Fibroblast of the aortic adventitia (primary cell): ENCODE results near the gene CTNNA3. TPM values are rescaled to one million over a fixed set of nuclear protein-coding genes. Genes with fewer than 3 reads are reported as not detected.

Experiments used
- DNase-seq: peaks from one replicate; pipeline ENCODE4 v3.0.0-alpha.2; 2010; ENCODE audit warnings: low read depth
- H3K4me3 ChIP-seq: 2 replicates; pipeline ENCODE4 v1.5.1; 2011; ENCODE audit warnings: low read depth, mild to moderate bottlenecking, control low read depth, low read length, moderate library complexity
- total RNA-seq: library from RNA; depleted of rRNA; stranded (reverse); fragments of >200 nt; gene quantifications from 2 replicates; pipeline ENCODE4 v1.2.3, GENCODE V29; 2012; ENCODE audit warnings: low replicate concordance
- TF ChIP-seq, protein P1 (sequence below): IDR thresholded peaks from 2 replicates; pipeline ENCODE4 v1.5.1; 2011; ENCODE audit warnings: mild to moderate bottlenecking, low read length, control low read depth, inconsistent platforms; ENCODE audit not compliant: insufficient read depth

Gene CTNNA3
- total RNA-seq, 1 donor = not detected

DNA sequence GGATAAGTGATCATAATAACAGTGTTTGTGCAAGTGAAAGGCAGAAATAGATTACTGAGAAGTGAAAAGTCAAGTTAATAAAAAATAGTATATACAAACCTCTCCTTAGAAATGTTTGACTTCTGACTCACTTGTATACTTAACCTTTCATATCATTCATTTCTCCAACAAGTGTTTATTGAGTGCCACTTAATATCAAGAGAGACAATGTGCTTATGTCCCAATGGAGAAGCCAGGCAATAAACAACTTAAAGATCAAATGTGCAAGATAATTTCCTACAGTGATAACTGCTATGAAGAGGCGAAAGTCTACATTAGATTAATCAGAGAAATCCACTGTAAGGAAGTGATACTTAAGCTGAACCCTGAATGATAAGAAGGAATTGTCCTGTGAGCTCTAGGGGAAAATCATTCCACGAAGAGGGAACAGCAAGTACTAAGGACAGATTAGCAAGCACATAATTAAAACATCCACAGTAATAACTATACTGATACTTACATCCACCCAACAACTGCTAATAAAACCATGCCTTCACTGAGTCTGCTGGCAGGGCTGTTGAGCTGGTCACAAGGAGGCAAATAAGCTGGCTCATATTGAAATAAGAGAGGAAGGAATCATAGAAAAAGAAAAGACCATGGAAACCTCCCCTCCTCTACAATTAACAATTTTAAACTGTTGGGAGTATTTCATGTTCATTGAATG is 203.5 kb downstream of the CTNNA3 start:
- H3K4me3 ChIP-seq = no peak overlapping the region
- no peak for DNase-seq
- TF ChIP-seq, protein P1, sequence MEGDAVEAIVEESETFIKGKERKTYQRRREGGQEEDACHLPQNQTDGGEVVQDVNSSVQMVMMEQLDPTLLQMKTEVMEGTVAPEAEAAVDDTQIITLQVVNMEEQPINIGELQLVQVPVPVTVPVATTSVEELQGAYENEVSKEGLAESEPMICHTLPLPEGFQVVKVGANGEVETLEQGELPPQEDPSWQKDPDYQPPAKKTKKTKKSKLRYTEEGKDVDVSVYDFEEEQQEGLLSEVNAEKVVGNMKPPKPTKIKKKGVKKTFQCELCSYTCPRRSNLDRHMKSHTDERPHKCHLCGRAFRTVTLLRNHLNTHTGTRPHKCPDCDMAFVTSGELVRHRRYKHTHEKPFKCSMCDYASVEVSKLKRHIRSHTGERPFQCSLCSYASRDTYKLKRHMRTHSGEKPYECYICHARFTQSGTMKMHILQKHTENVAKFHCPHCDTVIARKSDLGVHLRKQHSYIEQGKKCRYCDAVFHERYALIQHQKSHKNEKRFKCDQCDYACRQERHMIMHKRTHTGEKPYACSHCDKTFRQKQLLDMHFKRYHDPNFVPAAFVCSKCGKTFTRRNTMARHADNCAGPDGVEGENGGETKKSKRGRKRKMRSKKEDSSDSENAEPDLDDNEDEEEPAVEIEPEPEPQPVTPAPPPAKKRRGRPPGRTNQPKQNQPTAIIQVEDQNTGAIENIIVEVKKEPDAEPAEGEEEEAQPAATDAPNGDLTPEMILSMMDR = no peak

DNA sequence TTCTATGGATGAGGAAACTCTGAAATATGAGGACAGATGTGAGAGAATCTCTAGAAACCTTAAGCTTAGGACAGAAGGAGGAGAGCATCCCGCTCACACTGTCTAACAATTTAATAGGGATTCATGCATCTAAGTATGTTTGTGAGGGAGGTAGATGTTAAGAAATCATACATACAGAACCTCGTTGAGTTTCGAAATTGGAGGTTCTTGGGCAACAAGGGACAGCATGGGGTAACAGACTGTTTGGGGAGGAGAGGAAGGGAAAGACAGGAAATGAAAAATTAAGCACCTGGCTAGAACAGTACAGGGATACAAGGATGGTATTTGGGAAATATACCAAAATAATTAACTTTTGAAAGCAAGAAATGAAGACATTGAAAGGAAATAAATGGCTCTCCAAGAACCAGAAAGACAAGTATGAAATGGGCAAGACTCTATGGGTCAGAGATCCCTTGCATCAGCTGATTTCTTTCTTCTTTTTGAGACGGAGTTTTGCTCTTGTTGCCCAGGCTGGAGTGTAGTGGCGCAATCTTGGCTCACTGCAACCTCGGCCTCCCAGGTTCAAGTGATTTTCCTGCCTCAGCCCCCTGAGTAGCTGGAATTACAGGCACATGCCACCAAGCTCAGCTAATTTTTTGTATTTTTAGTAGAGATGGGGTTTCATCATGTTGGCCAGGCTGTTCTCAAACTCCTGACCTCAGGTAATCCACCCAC is 207.9 kb downstream of the CTNNA3 start:
- DNase-seq = no peak
- TF ChIP-seq, protein P1 = no peak
- no peak overlapping the region for H3K4me3 ChIP-seq

DNA sequence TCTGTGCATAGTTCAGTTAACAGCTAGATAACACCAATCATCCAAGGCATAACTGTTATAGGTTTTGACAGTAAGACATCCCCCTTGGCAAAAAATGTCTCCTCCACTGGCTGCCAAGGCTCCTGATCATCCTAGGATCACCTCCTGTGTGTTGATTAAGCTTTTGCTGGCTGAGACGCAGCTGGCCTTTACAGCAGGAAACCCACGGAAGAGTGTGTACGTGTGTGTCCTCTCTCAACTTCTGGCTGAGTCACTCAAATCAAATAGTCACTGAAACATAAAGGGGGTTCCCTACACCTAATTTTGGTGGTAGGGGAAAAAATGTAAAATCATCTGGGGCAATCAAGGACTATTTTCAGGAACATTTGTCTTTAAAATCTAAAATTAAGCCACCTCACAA is 208.8 kb downstream of the CTNNA3 start:
- H3K4me3 ChIP-seq = no peak overlapping the region
- TF ChIP-seq, protein P1 = no peak
- no peak for DNase-seq

DNA sequence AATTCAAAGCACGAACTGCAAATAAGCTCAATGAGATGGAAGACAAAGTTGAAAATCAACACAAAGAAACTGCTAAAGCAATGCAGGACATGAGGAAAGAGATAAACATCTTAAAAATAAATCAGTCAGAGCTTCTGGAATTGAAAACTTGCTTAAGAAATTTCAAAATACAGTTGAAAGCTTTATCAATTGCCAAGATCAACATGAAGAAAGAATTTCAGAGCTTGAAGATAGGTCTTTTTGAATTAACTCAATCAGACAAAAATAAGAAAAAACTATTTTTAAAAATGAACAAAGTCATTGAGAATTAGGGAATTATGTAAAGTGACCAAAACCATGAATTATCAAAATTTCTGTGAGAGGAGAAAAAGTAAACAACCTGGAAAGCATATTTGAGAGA is 218.1 kb downstream of the CTNNA3 start:
- TF ChIP-seq, protein P1 = no peak
- DNase-seq = no peak
- no peak overlapping the region for H3K4me3 ChIP-seq

DNA sequence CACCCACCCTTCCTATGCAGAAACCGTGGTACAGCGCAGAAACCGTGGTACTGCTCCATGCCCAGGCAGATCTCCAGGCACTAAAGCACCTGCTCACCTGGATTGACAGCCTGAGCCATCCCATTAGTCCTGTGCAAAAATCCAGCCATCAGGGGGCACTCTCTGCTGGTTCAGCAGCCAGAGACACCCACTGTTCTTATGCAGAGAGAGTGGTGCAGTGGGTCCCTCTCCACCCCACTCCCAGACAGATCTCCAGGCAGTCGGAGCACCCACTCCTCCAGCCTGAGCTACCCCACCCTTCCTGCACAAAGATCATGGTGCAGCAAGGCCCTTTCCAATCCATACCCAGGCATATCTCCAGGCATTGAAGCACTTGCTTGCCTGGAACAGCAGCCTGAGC is 219.8 kb downstream of the CTNNA3 start:
- no peak overlapping the region for H3K4me3 ChIP-seq
- TF ChIP-seq, protein P1 = no peak
- no peak for DNase-seq

DNA sequence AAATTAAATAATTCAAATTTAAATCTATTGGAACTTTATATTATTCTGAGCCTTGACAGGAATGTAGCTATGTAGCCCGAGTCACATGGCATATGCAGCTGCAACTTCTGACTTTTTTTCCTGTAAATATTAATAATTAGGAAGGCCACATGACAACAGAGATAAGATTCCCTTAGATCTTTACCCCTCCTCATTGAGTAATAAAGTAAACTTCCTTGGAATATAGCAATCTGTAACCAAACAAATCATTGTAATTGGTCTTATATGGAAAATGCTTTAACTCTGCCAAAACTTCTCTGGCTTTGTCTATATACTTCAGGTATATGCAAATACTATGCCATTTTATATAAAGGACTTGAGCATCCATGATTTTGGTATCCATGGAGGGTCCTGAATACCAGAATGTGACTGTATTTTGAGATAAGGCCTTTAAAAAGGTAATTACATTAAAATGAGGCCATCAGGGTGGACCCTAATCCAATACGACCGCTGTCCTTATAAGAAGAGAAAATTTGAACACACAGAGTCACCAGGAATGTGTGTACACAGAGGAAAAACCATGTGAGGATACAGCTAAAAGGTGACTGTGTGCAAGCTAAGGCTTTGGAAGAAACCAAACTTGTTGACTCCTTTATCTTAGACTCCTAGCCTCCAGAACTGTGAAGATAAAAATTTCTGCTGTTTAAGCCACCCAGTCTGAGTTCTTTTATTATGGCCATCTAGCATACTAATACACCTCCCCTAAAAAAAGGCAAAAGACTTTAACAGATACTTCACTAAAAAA is 222.0 kb downstream of the CTNNA3 start:
- no peak for DNase-seq
- TF ChIP-seq, protein P1 = no peak
- H3K4me3 ChIP-seq = no peak overlapping the region
